ENCODE measurements around the gene SLC2A1.

SLC2A1 gene

DNA sequence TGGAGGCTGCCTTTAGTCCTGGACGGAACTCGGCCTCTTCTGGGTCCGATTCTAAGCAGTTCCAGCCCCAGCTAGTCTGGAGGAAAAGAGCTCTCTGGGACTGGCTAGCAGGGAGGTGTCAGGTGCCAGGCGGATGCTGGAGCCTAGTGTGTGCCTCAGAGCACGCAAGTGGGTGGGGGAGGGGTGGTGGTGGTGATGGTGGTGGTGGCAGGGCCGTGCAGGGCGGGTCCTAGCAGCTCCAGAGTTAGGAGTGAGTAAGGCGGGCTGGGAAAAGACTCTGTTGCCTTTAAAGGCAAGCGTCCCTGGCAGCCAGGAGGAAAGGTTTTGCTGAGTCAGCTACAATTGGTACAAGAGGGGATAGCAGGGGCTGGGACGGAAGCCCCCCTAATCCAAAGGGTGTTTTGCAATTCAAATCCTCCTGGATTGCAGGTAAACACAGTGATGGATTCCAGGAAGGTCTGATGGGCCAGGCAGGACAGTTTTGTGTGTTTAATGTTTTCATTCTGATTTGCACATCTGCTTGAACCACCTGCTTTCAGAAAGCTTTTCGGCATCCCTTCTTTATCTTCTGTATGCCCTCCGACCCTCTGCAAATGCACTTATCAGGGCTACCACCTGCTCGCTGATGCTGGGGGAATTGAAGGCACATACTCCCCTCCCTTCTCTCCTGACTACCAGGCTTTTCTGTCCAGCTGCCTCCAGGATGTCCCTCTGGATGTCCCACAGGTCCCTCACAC, 4.1 kb upstream of the SLC2A1 start:
- ChIA-PET CTCF (interaction anchor here (1.2 to 2.4 kb wide), 4 partner anchors 12 to 122 kb away, joined by 3 to 10 read pairs (median 6); no protein-coding TSS in a partner anchor), POLR2A (no interaction called here)
- DNase-seq (ENCODE audit: extremely low spot score): no peak
- TF ChIP-seq, protein P1, sequence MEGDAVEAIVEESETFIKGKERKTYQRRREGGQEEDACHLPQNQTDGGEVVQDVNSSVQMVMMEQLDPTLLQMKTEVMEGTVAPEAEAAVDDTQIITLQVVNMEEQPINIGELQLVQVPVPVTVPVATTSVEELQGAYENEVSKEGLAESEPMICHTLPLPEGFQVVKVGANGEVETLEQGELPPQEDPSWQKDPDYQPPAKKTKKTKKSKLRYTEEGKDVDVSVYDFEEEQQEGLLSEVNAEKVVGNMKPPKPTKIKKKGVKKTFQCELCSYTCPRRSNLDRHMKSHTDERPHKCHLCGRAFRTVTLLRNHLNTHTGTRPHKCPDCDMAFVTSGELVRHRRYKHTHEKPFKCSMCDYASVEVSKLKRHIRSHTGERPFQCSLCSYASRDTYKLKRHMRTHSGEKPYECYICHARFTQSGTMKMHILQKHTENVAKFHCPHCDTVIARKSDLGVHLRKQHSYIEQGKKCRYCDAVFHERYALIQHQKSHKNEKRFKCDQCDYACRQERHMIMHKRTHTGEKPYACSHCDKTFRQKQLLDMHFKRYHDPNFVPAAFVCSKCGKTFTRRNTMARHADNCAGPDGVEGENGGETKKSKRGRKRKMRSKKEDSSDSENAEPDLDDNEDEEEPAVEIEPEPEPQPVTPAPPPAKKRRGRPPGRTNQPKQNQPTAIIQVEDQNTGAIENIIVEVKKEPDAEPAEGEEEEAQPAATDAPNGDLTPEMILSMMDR (IDR thresholded peaks at IDR 0.05; ENCODE audit: control extremely low read depth, extremely low read depth, low read depth, missing control alignments): no peak

DNA sequence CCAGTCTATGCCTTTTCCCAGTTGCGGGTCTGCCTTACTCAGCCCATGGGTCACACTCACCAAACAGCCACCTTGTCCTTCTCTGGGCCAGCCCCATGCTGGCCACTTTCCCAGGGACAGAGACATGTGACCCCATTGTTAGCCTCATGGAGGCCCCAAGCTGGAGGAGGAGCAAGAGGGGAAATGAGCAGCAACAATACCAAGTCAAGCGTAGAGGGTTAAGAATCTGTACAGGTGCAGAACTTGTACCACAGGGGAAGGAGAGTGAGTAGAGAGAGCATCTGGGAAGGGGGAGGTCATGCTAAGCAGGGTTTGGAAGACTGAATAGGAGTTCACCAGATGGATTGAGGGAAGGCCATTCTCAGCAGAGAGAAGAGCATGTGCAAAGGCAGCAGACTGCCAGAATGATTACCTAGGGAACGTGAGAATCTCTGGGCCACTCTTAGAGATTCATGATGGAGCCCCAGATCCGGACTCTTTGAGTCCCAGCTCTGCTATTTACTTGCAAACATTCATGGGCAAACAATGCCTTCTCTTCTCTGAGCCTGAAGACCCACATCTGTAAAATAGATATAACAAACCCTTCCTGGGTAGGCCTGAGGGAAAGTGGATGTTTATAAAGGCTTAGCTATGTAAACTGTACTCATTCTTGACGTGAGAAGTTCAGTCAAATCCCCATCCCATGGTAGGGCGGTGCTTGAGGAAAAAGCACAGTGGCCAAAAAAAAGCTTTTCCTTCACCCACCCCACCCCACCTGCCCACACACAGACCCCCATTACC, 2.8 kb upstream of the SLC2A1 start:
- no peak for DNase-seq (ENCODE audit: extremely low spot score)
- CTCF ChIA-PET: interaction anchor here (1.2 to 2.5 kb wide), 7 partner anchors 13 to 124 kb away, joined by 3 to 11 read pairs (median 6); no protein-coding TSS in a partner anchor
- TF ChIP-seq, protein P1 (IDR thresholded peaks at IDR 0.05; ENCODE audit: control extremely low read depth, extremely low read depth, low read depth, missing control alignments): no peak
- POLR2A ChIA-PET: no interaction called here

DNA sequence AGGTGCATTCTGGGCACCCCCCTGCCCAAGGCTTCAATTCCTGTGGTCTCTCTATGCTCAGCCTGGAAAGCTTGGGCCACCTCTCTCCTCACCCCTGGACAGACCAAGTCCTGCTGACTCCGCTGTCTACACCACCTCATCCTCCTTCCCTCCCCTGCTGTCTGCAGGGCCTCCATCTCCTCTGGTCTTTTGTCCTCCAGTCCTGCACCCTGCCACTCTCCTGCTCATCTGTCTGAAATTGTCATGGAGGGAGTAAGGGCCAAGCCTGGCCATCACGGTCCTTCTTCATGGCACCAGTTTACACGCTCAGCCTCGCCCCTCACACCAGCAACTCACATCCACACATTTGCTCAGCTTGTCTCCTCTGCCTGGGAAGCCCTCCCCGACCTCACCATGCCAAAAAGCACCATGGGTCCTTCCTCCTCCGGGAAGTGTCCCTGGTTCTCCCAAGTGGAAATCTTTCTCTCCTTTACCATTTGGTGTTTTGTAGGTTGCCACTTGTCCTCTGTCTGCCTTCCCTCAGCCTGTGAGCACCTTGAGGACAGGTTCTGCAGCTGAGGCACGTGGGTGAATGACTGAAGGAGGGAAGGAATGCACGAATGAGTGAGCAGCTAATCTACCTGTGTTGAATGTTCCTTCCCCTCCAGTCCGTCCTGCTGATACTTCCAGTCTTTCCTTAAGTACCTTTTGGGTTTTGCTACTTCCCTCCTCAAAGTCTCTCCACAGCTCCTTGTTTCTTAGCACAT, 2.1 kb upstream of the SLC2A1 start:
- TF ChIP-seq, protein P1 (IDR thresholded peaks at IDR 0.05; ENCODE audit: control extremely low read depth, extremely low read depth, low read depth, missing control alignments): no peak
- ChIA-PET POLR2A (no interaction called here), CTCF (interaction anchor here (1.0 to 2.5 kb wide), 6 partner anchors 17 to 113 kb away, joined by 3 to 11 read pairs (median 6); no protein-coding TSS in a partner anchor)
- DNase-seq (ENCODE audit: extremely low spot score): no peak

DNA sequence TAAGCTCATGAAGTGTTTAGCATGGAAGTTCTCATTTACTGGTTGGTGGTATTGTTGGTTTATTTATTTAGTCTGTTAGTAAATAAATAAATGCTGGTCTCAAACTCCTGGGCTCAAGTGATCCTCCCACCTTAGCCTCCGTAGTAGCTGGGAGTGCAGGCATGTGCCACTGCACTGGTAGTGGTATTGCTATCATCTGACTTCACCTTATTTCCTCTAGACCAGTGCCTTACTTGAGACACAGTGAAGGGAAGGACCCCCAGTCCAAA, 1.4 kb upstream of the SLC2A1 start:
- TF ChIP-seq, protein P1 (IDR thresholded peaks at IDR 0.05; ENCODE audit: control extremely low read depth, extremely low read depth, low read depth, missing control alignments): no peak
- no peak for DNase-seq (ENCODE audit: extremely low spot score)
- CTCF ChIA-PET: interaction anchor here (1.0 to 2.5 kb wide), 4 partner anchors 14 to 37 kb away, joined by 3 to 11 read pairs (median 5); no protein-coding TSS in a partner anchor
- POLR2A ChIA-PET: no interaction called here

DNA sequence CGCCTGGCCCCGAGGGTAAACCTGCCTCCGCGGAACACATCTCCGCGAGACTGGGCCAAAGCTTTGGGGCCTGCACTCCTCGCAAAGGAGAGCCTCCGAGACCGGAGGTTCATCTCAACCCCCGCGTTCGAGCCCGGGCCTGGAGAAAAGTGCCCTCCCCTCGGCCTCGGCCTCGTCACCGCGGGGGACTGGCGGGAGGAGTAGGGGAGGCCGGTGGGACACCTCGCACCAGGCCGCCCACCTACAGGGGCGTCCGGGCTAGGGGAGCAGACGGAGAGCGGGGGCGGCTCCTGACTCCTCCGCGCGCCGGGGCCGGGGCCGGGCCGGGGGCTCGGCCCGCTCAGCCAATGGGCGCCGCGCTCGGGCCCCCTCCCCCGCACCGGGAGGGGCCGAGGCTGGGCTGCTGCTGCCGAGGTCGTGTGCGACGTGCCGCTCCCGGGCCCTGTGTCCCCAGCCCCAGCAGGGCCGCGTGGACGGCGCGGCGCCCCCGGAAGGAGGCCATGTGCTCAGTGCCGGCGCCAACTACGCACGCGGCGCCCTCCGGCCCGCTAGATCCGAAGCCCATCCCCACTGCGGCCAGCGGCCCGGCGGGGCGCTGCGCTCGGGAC, 684 bp downstream of the SLC2A1 start:
- ChIA-PET CTCF (interaction anchor here (0.9 kb wide), 1 partner anchor 26 kb away, joined by 3 read pairs; no protein-coding TSS in a partner anchor), POLR2A (no interaction called here)
- TF ChIP-seq, protein P1 (IDR thresholded peaks at IDR 0.05; ENCODE audit: control extremely low read depth, extremely low read depth, low read depth, missing control alignments): no peak
- DNase-seq (ENCODE audit: extremely low spot score): peak; percentile 90

Data from GM10248 (cell line).